Subcutaneous abdominal adipose tissue (tissue), 5 donors: ENCODE measurements around the gene CENPP.

Experiments used
- H3K27ac ChIP-seq: one replicate; pipeline ENCODE4 v1.7.0; 2013; ENCODE audit warnings: low read depth, mild to moderate bottlenecking, inconsistent platforms, low read length, moderate library complexity
- H3K27me3 ChIP-seq, 5 donors: one replicate each; pipeline ENCODE4 v1.7.0; 2013; ENCODE audit warnings: low read length in 5 of 5, inconsistent platforms in 1 of 5; ENCODE audit not compliant: control insufficient read depth in 5 of 5, insufficient read depth in 4 of 5
- H3K36me3 ChIP-seq, 5 donors: one replicate each; pipeline ENCODE4 v1.7.0; 2013; ENCODE audit warnings: low read length in 5 of 5; ENCODE audit not compliant: control insufficient read depth in 5 of 5, insufficient read depth in 5 of 5
- H3K4me1 ChIP-seq, 5 donors: one replicate each; pipeline ENCODE4 v1.7.0; 2013; ENCODE audit warnings: low read length in 5 of 5, mild to moderate bottlenecking in 3 of 5, moderate library complexity in 1 of 5; ENCODE audit not compliant: control insufficient read depth in 5 of 5, insufficient read depth in 5 of 5
- H3K4me3 ChIP-seq, 5 donors: one replicate each; pipeline ENCODE4 v1.7.0; 2013; ENCODE audit warnings: low read length in 5 of 5, low read depth in 1 of 5
- H3K9ac ChIP-seq, 5 donors: one replicate each; pipeline ENCODE4 v1.7.0; 2013; ENCODE audit warnings: low read length in 5 of 5, mild to moderate bottlenecking in 4 of 5, moderate library complexity in 3 of 5
- H3K9me3 ChIP-seq, 5 donors: one replicate each; pipeline ENCODE4 v1.7.0; 2013; ENCODE audit warnings: low read length in 5 of 5; ENCODE audit not compliant: control insufficient read depth in 5 of 5
- donor health status: healthy.
- donor health status: healthy.
- donor health status: healthy.
- donor health status: healthy.
- donor health status: healthy.

Gene CENPP

GRCh38 chr9:92393686-92394085, 67.9 kb downstream of the CENPP start:
- no peak overlapping the region for H3K4me3 ChIP-seq
- no peaks in the 10 kb centered on the region for H3K4me1 ChIP-seq
- H3K9ac ChIP-seq = no peak overlapping the region
- no peak overlapping the region for H3K27ac ChIP-seq
- H3K9me3 ChIP-seq = peaks cover 0 to 6% (median 0%) of the 10 kb centered on the region in 5 donors
- H3K36me3 ChIP-seq = no peaks in the 10 kb centered on the region
- no peaks in the 10 kb centered on the region for H3K27me3 ChIP-seq

GRCh38 chr9:92395617-92396016, 69.9 kb downstream of the CENPP start:
- Histone ChIP-seq H3K9me3 (peaks cover 0 to 6% (median 0%) of the 10 kb centered on the region in 5 donors), H3K4me3 (no peak overlapping the region), H3K27me3 (no peaks in the 10 kb centered on the region), H3K9ac (no peak overlapping the region), H3K4me1 (no peaks in the 10 kb centered on the region), H3K36me3 (no peaks in the 10 kb centered on the region), H3K27ac (no peak overlapping the region)

DNA sequence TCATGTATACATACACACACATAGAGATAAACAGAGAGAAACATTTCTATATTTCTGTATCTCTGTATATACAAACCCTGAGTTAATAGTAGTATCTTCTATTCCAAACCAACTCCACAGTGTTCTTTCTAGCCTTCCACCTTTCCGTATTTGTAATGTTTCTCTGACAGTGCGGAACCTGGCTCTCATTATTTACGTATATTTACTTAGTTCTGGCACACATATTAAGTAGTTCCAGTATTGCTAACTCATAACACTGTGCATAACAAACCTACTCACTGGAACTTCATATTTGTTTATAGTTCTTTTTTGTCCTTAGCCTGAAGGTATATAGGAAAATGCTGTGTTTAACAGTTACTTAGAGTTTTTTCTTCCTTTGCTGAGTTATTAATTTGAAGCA, 72.1 kb downstream of the CENPP start:
- H3K36me3 ChIP-seq = no peaks in the 10 kb centered on the region
- H3K9me3 ChIP-seq = peaks cover 0 to 6% (median 0%) of the 10 kb centered on the region in 5 donors
- H3K27ac ChIP-seq = no peak overlapping the region
- H3K4me3 ChIP-seq = no peak overlapping the region
- H3K9ac ChIP-seq = no peak overlapping the region
- no peaks in the 10 kb centered on the region for H3K27me3 ChIP-seq
- H3K4me1 ChIP-seq = no peaks in the 10 kb centered on the region

DNA sequence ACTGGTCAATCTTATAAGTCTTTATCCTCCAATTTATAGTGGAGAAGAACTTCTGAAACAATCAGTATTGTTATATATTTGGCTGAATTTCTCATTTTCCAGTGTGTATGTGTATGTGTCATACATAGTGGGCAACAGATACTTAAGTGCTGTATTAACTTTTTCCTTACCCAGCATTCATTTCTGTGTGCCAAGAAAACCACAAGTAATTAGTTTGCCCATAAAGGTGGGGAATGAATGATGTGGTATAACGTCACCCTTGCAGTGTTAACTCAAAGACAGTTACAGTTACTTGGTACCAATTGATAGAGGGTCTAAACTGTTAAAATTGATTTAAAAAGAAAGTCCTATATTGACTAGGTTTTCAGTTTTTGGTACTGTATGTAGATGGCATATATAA, 76.6 kb downstream of the CENPP start:
- H3K27me3 ChIP-seq = no peaks in the 10 kb centered on the region
- no peak overlapping the region for H3K27ac ChIP-seq
- H3K9me3 ChIP-seq = no peaks in the 10 kb centered on the region
- H3K36me3 ChIP-seq = no peaks in the 10 kb centered on the region
- no peak overlapping the region for H3K9ac ChIP-seq
- H3K4me3 ChIP-seq = peak overlapping the region in 2 of 5 donors; percentile 6 to 29
- peaks cover 0 to 19% (median 9%) of the 10 kb centered on the region in 5 donors for H3K4me1 ChIP-seq

DNA sequence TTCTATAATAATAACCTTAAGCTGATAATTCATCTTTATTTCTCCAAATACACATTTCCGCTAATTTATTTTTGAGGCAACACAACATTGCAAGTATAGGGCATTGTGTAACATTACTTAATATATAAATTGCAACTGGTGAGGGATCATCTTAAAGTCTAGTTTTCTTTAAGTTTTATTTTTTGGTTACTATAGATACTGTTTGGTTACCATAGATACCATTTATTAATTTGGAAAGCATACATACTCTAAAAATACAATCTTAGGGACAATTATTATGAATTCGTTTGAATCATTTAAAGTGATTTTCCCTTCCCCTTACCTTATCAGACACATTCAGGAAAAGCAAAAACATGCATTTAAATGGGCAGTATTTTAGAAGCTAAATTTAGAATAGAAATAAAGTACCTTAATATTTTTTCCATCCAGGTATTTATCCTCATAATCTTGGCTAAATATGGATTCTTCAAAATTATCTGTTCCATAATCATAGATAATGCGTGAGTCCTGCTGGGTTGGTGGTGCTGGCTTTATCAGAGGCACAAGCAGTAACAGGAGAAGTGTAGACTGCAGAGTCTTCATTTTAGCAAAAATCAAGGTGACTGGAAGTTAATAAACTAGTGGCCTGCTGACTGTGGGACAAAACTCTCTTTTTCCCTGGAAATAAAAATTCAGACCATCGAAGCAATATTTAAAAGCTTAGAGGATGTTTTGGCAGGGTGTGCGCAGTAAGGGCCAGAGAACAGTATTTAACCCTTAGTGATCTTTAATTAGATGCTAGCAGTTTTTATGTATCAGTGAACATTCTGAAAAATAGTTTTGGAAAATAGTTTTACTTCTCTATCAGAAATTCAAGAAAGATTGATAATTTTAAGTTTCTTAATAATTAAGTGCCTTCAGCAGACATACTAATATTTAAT, 77.3 kb downstream of the CENPP start:
- no peak overlapping the region for H3K27ac ChIP-seq
- H3K9ac ChIP-seq = no peak overlapping the region
- H3K4me3 ChIP-seq = peak overlapping the region in 3 of 5 donors; percentile 6 to 58 (median 29)
- H3K4me1 ChIP-seq = peaks cover 0 to 19% (median 9%) of the 10 kb centered on the region in 5 donors
- H3K9me3 ChIP-seq = no peaks in the 10 kb centered on the region
- H3K36me3 ChIP-seq = no peaks in the 10 kb centered on the region
- H3K27me3 ChIP-seq = no peaks in the 10 kb centered on the region

- Histone ChIP-seq H3K27me3 (no peaks in the 10 kb centered on the region), H3K27ac (no peak within 1 kb of the TSS), H3K4me1 (peaks cover 0 to 19% (median 9%) of the 10 kb centered on the region in 5 donors), H3K9me3 (no peaks in the 10 kb centered on the region), H3K9ac (peak within 1 kb of the TSS in 1 of 5 donors; percentile 16), H3K4me3 (peak within 1 kb of the TSS in 3 of 5 donors; percentile 22 to 58 (median 29)), H3K36me3 (no peaks in the 10 kb centered on the region)
Measured at GRCh38 chr9:92404042-92404836, 78.5 kb downstream of the CENPP start, which contains the start of gene OGN. Gene OGN, minus strand, starts transcription at chr9:92404578. Its CDS starts 1,171 bp downstream, at chr9:92403407.

DNA sequence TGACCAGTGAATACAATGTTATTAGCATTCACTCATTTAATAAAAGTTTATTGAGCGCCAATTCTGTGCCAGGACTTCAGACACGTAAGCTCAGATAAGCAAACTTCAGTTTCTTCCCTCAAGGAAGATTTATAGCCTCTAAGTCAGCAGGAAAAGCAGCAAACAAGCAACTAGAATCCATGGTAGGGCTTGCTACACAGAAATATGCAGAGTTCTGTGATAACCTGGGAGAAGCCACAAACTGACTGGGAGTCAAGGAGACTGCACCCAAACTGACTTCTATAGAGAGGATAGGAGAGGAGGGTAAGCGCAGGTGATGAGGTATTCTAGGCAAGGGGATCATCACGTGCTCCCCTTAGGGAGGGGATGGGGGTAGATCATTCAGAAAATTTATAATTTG, 80.1 kb downstream of the CENPP start:
- no peak overlapping the region for H3K27ac ChIP-seq
- peak overlapping the region in 1 of 5 donors; percentile 4 for H3K4me3 ChIP-seq
- no peaks in the 10 kb centered on the region for H3K36me3 ChIP-seq
- H3K4me1 ChIP-seq = peaks cover 0 to 19% (median 12%) of the 10 kb centered on the region in 5 donors
- H3K9ac ChIP-seq = no peak overlapping the region
- H3K9me3 ChIP-seq = no peaks in the 10 kb centered on the region
- no peaks in the 10 kb centered on the region for H3K27me3 ChIP-seq

DNA sequence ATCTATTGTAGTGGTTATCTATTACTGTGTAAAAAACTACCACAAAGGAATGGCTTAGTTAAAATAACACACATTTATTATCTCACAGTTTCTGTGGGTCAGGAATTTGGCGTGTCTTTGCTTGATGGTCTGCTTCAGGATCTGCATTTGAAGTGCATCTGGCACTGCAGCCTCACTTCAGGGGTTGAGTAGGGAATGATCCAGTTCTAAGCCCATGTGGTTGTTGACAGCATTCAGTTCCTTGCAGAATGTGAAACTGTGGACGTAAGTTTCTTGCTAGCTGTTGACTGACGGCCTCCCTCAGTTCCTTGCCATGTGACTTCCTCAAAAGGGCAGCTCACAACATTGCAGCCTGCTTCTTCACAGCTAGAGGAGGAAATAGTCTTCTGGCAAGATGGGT, 80.7 kb downstream of the CENPP start:
- no peak overlapping the region for H3K27ac ChIP-seq
- peaks cover 0 to 19% (median 12%) of the 10 kb centered on the region in 5 donors for H3K4me1 ChIP-seq
- H3K4me3 ChIP-seq = peak overlapping the region in 3 of 5 donors; percentile 10 to 34 (median 28)
- H3K9me3 ChIP-seq = no peaks in the 10 kb centered on the region
- H3K9ac ChIP-seq = no peak overlapping the region
- H3K27me3 ChIP-seq = no peaks in the 10 kb centered on the region
- no peaks in the 10 kb centered on the region for H3K36me3 ChIP-seq

GRCh38 chr9:92407818-92408217, 82.1 kb downstream of the CENPP start:
- H3K27me3 ChIP-seq = no peaks in the 10 kb centered on the region
- H3K36me3 ChIP-seq = no peaks in the 10 kb centered on the region
- no peak overlapping the region for H3K4me3 ChIP-seq
- no peak overlapping the region for H3K9ac ChIP-seq
- peaks cover 0 to 3% (median 0%) of the 10 kb centered on the region in 5 donors for H3K9me3 ChIP-seq
- peaks cover 0 to 19% (median 12%) of the 10 kb centered on the region in 5 donors for H3K4me1 ChIP-seq
- no peak overlapping the region for H3K27ac ChIP-seq
